AG04450 (cell line): ENCODE measurements around the gene SLC13A1. TPM values are rescaled to one million over a fixed set of nuclear protein-coding genes. Genes with fewer than 3 reads are reported as not detected.

ENCODE experiments used
- CTCF ChIA-PET: fragments of 300-600, 350-600 bp; formaldehyde crosslinking; extraction: SDS; loops from one replicate; lab custom pipeline; 2022; ENCODE audit warnings: antibody characterized with exemption, inconsistent platforms; lab: Charles Lee
- POLR2A ChIA-PET: fragments of 350-600 bp; formaldehyde crosslinking; extraction: SDS; loops from one replicate; lab custom pipeline; 2021; ENCODE audit warnings: antibody characterized with exemption, inconsistent platforms; lab: Yijun Ruan, JAX
- DNase-seq: peaks from one replicate; pipeline ENCODE4 v3.0.0-alpha.2; 2011; ENCODE audit warnings: low read depth, low spot score
- H3K27ac ChIP-seq: one replicate; pipeline ENCODE4 v1.5.1; 2012; ENCODE audit warnings: low read depth, low read length, control low read depth
- H3K27me3 ChIP-seq: one replicate; pipeline ENCODE4 v1.6.0; 2012; ENCODE audit warnings: low read length; ENCODE audit not compliant: control insufficient read depth, insufficient read depth
- H3K4me3 ChIP-seq: 2 replicates; pipeline ENCODE4 v1.5.1; 2011; ENCODE audit warnings: mild to moderate bottlenecking, low read depth, low read length, control low read depth
- H3K9me3 ChIP-seq: 2 replicates; pipeline ENCODE4 v1.5.1; 2012; ENCODE audit warnings: low read length; ENCODE audit not compliant: control insufficient read depth, insufficient read depth
- polyA plus RNA-seq: library from polyadenylated mRNA; depleted of rRNA; stranded (reverse); fragments of >200 nt; gene quantifications from 2 replicates; pipeline ENCODE4 v1.2.3, GENCODE V29; 2011
- TF ChIP-seq, protein P1 (sequence below): IDR thresholded peaks from 2 replicates; pipeline ENCODE4 v1.5.1; 2011; ENCODE audit warnings: low read depth, low read length, control low read depth, inconsistent platforms

Gene SLC13A1
- polyA plus RNA-seq, 1 experiment: not detected

DNA sequence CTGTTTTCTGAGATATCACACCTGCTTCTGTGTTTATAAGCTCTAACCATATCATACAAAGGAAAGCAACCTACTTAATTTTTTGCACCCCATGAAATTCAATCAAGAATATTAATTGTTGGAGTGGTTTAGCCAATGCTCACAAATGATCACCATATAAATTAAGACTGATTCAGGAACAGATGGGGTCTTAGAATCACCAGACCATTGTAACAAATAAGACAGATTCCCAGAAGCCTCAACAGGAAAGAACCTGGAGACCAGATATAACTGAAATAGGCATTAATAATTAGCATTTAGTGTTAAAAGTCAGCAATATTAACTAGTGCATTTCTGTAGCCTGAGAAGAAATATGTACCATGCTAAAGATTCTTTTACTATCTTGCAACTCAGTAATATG lies 73.6 kb downstream of the SLC13A1 start:
- ChIA-PET POLR2A (no interaction called here), CTCF (no interaction called here)
- TF ChIP-seq, protein P1, sequence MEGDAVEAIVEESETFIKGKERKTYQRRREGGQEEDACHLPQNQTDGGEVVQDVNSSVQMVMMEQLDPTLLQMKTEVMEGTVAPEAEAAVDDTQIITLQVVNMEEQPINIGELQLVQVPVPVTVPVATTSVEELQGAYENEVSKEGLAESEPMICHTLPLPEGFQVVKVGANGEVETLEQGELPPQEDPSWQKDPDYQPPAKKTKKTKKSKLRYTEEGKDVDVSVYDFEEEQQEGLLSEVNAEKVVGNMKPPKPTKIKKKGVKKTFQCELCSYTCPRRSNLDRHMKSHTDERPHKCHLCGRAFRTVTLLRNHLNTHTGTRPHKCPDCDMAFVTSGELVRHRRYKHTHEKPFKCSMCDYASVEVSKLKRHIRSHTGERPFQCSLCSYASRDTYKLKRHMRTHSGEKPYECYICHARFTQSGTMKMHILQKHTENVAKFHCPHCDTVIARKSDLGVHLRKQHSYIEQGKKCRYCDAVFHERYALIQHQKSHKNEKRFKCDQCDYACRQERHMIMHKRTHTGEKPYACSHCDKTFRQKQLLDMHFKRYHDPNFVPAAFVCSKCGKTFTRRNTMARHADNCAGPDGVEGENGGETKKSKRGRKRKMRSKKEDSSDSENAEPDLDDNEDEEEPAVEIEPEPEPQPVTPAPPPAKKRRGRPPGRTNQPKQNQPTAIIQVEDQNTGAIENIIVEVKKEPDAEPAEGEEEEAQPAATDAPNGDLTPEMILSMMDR: no peak
- H3K27me3 ChIP-seq: no peaks in the 10 kb centered on the region
- H3K9me3 ChIP-seq: peaks cover 3% of the 10 kb centered on the region; the same call in 1 of the 2 replicates
- no peak for DNase-seq
- no peak overlapping the region for H3K4me3 ChIP-seq
- no peak overlapping the region for H3K27ac ChIP-seq

GRCh38 chr7:123125231-123125630 lies 74.5 kb downstream of the SLC13A1 start:
- ChIA-PET CTCF (no interaction called here), POLR2A (no interaction called here)
- TF ChIP-seq, protein P1: no peak
- no peak overlapping the region for H3K4me3 ChIP-seq
- H3K27ac ChIP-seq: no peak overlapping the region
- H3K27me3 ChIP-seq: no peaks in the 10 kb centered on the region
- H3K9me3 ChIP-seq: peaks cover 3% of the 10 kb centered on the region; the same call in 1 of the 2 replicates
- DNase-seq: no peak

DNA sequence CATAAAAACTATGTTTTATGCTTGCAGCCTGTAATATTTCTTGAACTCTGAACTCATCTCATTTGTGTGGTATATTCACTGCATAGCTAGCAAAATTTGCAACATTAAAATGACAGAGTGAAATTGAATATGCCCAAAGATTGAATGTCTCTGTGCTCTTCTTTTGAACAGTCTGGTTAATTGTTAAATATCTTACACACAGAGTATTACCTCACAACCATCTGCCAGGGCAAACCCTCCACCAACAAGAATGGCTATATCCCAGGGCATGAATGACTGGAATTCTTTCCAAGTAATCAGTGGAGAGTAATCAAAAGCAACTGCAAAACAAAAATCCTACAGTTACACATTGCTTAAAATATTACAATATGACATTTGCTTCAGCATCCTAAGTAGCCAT lies 76.9 kb downstream of the SLC13A1 start:
- ChIA-PET CTCF (no interaction called here), POLR2A (no interaction called here)
- Histone ChIP-seq H3K27me3 (no peaks in the 10 kb centered on the region), H3K4me3 (no peak overlapping the region), H3K27ac (no peak overlapping the region), H3K9me3 (peaks cover 3% of the 10 kb centered on the region; the same call in 1 of the 2 replicates)
- TF ChIP-seq, protein P1: no peak
- no peak for DNase-seq

- ChIA-PET POLR2A (no interaction called here), CTCF (no interaction called here)
- TF ChIP-seq, protein P1: no peak
- Histone ChIP-seq H3K27me3 (no peaks in the 10 kb centered on the region), H3K27ac (no peak overlapping the region), H3K9me3 (peaks cover 3% of the 10 kb centered on the region; the same call in 1 of the 2 replicates), H3K4me3 (no peak overlapping the region)
- no peak for DNase-seq
These were observed 79.5 kb downstream of the SLC13A1 start for GRCh38 chr7:123120286-123120685.

DNA sequence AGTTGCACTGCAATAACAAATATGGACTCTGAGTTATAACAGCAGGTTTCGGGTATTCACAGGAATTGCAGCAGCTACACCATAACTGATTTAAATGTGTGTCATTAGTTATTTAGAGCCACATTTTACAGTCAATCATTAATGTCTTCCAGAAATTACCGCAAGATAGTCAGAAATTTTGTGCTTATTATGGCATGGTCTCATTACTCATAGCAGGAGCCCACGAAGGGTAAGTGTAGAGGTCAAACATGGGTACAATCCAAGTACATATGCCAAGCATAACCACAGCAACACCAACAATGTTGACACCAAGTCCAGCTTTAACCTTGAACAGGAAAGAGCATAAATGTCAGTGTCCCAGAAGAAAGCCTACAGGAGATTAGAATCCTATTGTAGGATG lies 84.4 kb downstream of the SLC13A1 start:
- DNase-seq: no peak
- CTCF ChIA-PET: no interaction called here

More for the DNA sequence above, 84.4 kb downstream of the SLC13A1 start:
- H3K27ac ChIP-seq: no peak overlapping the region
- H3K4me3 ChIP-seq: no peak overlapping the region
- no peaks in the 10 kb centered on the region for H3K27me3 ChIP-seq
- POLR2A ChIA-PET: no interaction called here
- no peaks in the 10 kb centered on the region for H3K9me3 ChIP-seq
- TF ChIP-seq, protein P1: no peak
